GM12891 (cell line): ENCODE measurements around the gene ELMO1.

ENCODE experiments used
- POLR2AphosphoS5 ChIP-seq: IDR thresholded peaks from 2 replicates; pipeline ENCODE4 v1.6.1; 2011; ENCODE audit warnings: low read depth, low read length, control low read depth
- POU2F2 ChIP-seq: IDR thresholded peaks from 2 replicates; pipeline ENCODE4 v1.6.1; 2011; ENCODE audit warnings: low read depth, mild to moderate bottlenecking, control low read depth, low read length, moderate library complexity
- TAF1 ChIP-seq: IDR thresholded peaks from 2 replicates; pipeline ENCODE4 v1.6.1; 2011; ENCODE audit warnings: low read depth, low read length, control low read depth

DNA sequence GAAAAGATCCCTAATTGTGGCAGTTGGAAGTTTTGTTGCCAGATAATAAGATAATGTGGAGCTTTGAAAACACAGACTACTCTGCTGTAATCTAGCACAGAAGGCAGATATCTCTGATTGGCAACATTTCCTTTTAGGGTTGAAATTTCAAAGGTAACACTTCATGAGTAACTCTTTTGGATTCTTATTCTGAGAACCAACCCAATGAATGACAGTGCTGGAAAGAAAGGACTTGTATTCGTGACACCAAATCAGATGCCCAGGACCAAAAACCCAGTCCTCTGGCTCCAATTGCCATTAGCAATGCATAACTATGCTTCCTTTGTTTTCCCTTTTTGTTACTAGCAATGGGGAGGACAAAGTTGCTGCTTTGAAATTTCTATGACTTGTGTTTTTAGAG lies 41.0 kb upstream of the ELMO1 start:
- TF ChIP-seq TAF1 (no peak), POLR2AphosphoS5 (no peak), POU2F2 (no peak)
